PC-9 (cell line): ENCODE data around the gene MORN4. TPM values are rescaled to one million over a fixed set of nuclear protein-coding genes. Genes with fewer than 3 reads are reported as not detected.
A peak's percentile ranks its signal among the peaks of the same experiment; 100 is the strongest.
"Not testable (repeated sequence)": the region's sequence is repeated elsewhere in the genome, so short reads cannot be mapped to it uniquely, and the experiment has no call there.

Experiments
- BruUV-seq: library from RNA; stranded (reverse); fragments of 400-500 nt; replicated peaks from 2 replicates; lab custom pipeline; 2021; lab: Mats Ljungman, UMichigan
- CTCF ChIA-PET: fragments of 300-600 bp; sonication (Branson Sonifier 250); formaldehyde crosslinking; loops from one replicate; lab custom pipeline; 2022; ENCODE audit warnings: antibody characterized with exemption; lab: Charles Lee
- POLR2A ChIA-PET: fragments of 300-600 bp; sonication (Branson Sonifier 250); formaldehyde crosslinking; loops from one replicate; lab custom pipeline; 2022; ENCODE audit warnings: antibody characterized with exemption; ENCODE audit not compliant: unreplicated experiment; lab: Charles Lee
- DNase-seq, 2 experiments: peaks; one replicate each; pipeline versions ENCODE4 v3.0.0 to v3.0.0-alpha.2; 2015 to 2022; ENCODE audit warnings: mixed read lengths in 1 of 2
- H2AFZ ChIP-seq: fragments of 200-600 bp; sonication (generic); 2 replicates; pipeline ENCODE4 v1.8.1; 2017; ENCODE audit warnings: antibody characterized with exemption
- H3F3A ChIP-seq: fragments of 200-600 bp; sonication (generic); 2 replicates; pipeline ENCODE4 v1.8.1; 2017; ENCODE audit warnings: antibody characterized with exemption, mild to moderate bottlenecking, low read depth; ENCODE audit not compliant: insufficient read depth
- H3K27ac ChIP-seq: fragments of 200-600 bp; sonication (generic); 2 replicates; pipeline ENCODE4 v1.6.1; 2016; ENCODE audit warnings: mixed run types
- H3K27me3 ChIP-seq: fragments of 200-600 bp; sonication (generic); 2 replicates; pipeline ENCODE4 v1.6.1; 2016; ENCODE audit warnings: low read depth, mixed run types; ENCODE audit not compliant: insufficient read depth
- H3K36me3 ChIP-seq: fragments of 200-600 bp; sonication (generic); 2 replicates; pipeline ENCODE4 v1.6.1; 2016; ENCODE audit warnings: low read depth, mixed run types
- H3K4me1 ChIP-seq: fragments of 200-600 bp; sonication (generic); replicated peaks from 2 replicates; pipeline ENCODE4 v1.6.1; 2016; ENCODE audit warnings: mixed run types; ENCODE audit not compliant: insufficient read depth
- H3K4me2 ChIP-seq: fragments of 200-600 bp; sonication (generic); 2 replicates; pipeline ENCODE4 v1.6.1; 2017; ENCODE audit warnings: mixed run types
- H3K4me3 ChIP-seq: fragments of 200-600 bp; sonication (generic); 2 replicates; pipeline ENCODE4 v1.6.1; 2016; ENCODE audit warnings: mixed run types
- H3K79me2 ChIP-seq: fragments of 200-600 bp; sonication (generic); 2 replicates; pipeline ENCODE4 v1.6.1; 2017; ENCODE audit warnings: low read depth, mixed run types
- H3K9me2 ChIP-seq: fragments of 200-600 bp; sonication (generic); 2 replicates; pipeline ENCODE4 v1.8.1; 2017; ENCODE audit warnings: mild to moderate bottlenecking; ENCODE audit not compliant: insufficient read depth
- H3K9me3 ChIP-seq: fragments of 200-600 bp; sonication (generic); 2 replicates; pipeline ENCODE4 v1.8.1; 2016; ENCODE audit warnings: low read depth; ENCODE audit not compliant: insufficient read depth
- H4K20me1 ChIP-seq: fragments of 200-600 bp; sonication (generic); 2 replicates; pipeline ENCODE4 v1.8.1; 2017; ENCODE audit not compliant: insufficient read depth
- CTCF ChIP-seq: fragments of 200-600 bp; sonication (generic); conservative IDR thresholded peaks from 2 replicates; pipeline ENCODE4 v1.6.1; 2017; ENCODE audit warnings: mixed run types, antibody characterized with exemption, mild to moderate bottlenecking, moderate library complexity
- EZH2 ChIP-seq: fragments of 200-600 bp; sonication (generic); IDR thresholded peaks from 2 replicates; pipeline ENCODE4 v1.8.0; 2017; ENCODE audit warnings: antibody characterized with exemption, low read depth
- intact Hi-C: fragments of 100-400 bp; cut with micrococcal nuclease; formaldehyde crosslinking; loops from one replicate; pipeline ENCODE4 v1.10.0; 2022; ENCODE audit not compliant: unreplicated experiment
- total RNA-seq: library from RNA; stranded (reverse); gene quantifications from 2 replicates; pipeline ENCODE4 v1.2.3, GENCODE V29; 2021

The MORN4 gene
- total RNA-seq, 1 experiment from 2014 or later, result 10.0 TPM

DNA sequence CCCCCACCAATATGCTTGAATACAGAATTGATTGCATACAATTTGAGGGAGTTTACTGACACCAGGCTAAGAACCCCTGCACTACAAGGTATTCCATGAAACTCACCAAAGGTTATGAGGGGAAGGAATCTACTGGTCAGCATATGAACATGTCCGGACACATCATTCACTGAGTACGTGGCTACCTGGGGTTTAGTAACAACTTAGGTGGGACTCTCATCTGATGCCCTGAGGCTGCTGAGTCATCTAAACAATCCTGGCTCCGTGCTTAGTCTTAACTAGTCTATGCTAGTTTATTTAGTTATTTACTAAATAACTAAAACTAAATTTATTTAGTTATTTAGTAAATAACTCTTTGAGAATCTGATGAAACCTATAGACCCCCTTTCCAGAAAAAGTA lies 18.5 kb upstream of the MORN4 start:
- ChIA-PET CTCF (no interaction called here), POLR2A (no interaction called here)
- Histone ChIP-seq H3K36me3 (peaks cover 13% of the 10 kb centered on the region), H3K4me2 (peak overlapping the region; percentile 75), H2AFZ (no peak overlapping the region), H3K9me2 (no peaks in the 10 kb centered on the region), H3K4me3 (no peak overlapping the region), H3K27ac (peak overlapping the region; percentile 91), H3K27me3 (no peaks in the 10 kb centered on the region), H3K4me1 (peaks cover 62% of the 10 kb centered on the region), H4K20me1 (no peaks in the 10 kb centered on the region), H3K79me2 (peaks cover 43% of the 10 kb centered on the region), H3K9me3 (no peaks in the 10 kb centered on the region), H3F3A (peaks cover 45% of the 10 kb centered on the region)
- no TSS peak for BruUV-seq
- no peak for TF ChIP-seq CTCF
- no peak for TF ChIP-seq EZH2
- intact Hi-C loops, result no loop called here
- peak; percentile 62 to 91 for DNase-seq

DNA sequence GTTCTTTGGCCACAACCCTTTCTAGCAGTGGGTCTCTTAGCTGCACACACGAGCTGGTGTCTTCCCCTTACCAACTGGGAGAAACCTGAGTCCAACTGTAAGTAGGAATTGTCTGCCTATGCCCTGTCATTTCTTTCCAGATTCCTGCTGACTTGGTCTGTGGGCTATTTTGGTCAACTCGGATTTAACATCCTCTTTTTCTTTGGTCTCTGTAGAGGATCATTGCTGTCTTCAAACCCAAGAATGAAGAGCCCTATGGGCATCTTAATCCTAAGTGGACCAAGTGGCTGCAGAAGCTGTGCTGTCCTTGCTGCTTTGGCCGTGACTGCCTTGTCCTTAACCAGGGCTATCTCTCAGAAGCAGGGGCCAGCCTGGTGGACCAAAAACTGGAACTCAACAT lies 17.4 kb upstream of the MORN4 start:
- peak overlapping the region; percentile 91 for H3K27ac ChIP-seq
- no peak overlapping the region for H2AFZ ChIP-seq
- H4K20me1 ChIP-seq, result no peaks in the 10 kb centered on the region
- peak overlapping the region; percentile 75 for H3K4me2 ChIP-seq
- CTCF ChIA-PET, result no interaction called here
- no peak overlapping the region for H3K4me3 ChIP-seq
- no peaks in the 10 kb centered on the region for H3K9me3 ChIP-seq
- no TSS peak for BruUV-seq
- no peaks in the 10 kb centered on the region for H3K9me2 ChIP-seq
- DNase-seq, result no peak
- peaks cover 63% of the 10 kb centered on the region for H3K4me1 ChIP-seq
- no peaks in the 10 kb centered on the region for H3K27me3 ChIP-seq
- intact Hi-C loops, result no loop called here
- POLR2A ChIA-PET, result no interaction called here
- peaks cover 9% of the 10 kb centered on the region for H3K36me3 ChIP-seq
- peaks cover 48% of the 10 kb centered on the region for H3K79me2 ChIP-seq
- TF ChIP-seq CTCF, result no peak
- no peak for TF ChIP-seq EZH2
- H3F3A ChIP-seq, result peaks cover 53% of the 10 kb centered on the region

GRCh38 chr10:97649405-97649750 lies 16.1 kb upstream of the MORN4 start:
- H4K20me1 ChIP-seq, DNase-seq, H2AFZ ChIP-seq, H3K9me2 ChIP-seq, H3K36me3 ChIP-seq, H3K9me3 ChIP-seq, H3K27me3 ChIP-seq, BruUV-seq: not testable (repeated sequence)
- peak overlapping the region; percentile 29; the same call in 1 of the 2 replicates for H3K4me3 ChIP-seq
- ChIA-PET POLR2A (interaction anchor here (0.6 to 1.0 kb wide), 3 partner anchors 35 to 1971 kb away, joined by 3 to 9 read pairs (median 5); partner anchors contain the start of gene SLC25A28), CTCF (interaction anchor here (0.7 kb wide), 1 partner anchor 16 kb away, joined by 12 read pairs; no protein-coding TSS in a partner anchor)
- peaks cover 57% of the 10 kb centered on the region for H3K79me2 ChIP-seq
- peak overlapping the region; percentile 75 for H3K4me2 ChIP-seq
- H3F3A ChIP-seq, result peaks cover 53% of the 10 kb centered on the region
- H3K27ac ChIP-seq, result peak overlapping the region; percentile 91
- H3K4me1 ChIP-seq, result peaks cover 63% of the 10 kb centered on the region
- intact Hi-C loops, result loop anchor here (1.0 to 2.0 kb wide), 2 partner anchors 9 to 75 kb away; partner anchors contain the start of gene PI4K2A
